NCI-H2196 treated with DMSO at 0.1 percent for 48 hours (cell line): ENCODE results near the gene GKAP1.
"Not testable (repeated sequence)": the region's sequence is repeated elsewhere in the genome, so short reads cannot be mapped to it uniquely, and the experiment has no call there.

Experiments
- DNase-seq: peaks from one replicate; lab custom pipeline; 2025; ENCODE audit not compliant: unreplicated experiment; lab: John Stamatoyannopoulos, UW

The GKAP1 gene

DNA sequence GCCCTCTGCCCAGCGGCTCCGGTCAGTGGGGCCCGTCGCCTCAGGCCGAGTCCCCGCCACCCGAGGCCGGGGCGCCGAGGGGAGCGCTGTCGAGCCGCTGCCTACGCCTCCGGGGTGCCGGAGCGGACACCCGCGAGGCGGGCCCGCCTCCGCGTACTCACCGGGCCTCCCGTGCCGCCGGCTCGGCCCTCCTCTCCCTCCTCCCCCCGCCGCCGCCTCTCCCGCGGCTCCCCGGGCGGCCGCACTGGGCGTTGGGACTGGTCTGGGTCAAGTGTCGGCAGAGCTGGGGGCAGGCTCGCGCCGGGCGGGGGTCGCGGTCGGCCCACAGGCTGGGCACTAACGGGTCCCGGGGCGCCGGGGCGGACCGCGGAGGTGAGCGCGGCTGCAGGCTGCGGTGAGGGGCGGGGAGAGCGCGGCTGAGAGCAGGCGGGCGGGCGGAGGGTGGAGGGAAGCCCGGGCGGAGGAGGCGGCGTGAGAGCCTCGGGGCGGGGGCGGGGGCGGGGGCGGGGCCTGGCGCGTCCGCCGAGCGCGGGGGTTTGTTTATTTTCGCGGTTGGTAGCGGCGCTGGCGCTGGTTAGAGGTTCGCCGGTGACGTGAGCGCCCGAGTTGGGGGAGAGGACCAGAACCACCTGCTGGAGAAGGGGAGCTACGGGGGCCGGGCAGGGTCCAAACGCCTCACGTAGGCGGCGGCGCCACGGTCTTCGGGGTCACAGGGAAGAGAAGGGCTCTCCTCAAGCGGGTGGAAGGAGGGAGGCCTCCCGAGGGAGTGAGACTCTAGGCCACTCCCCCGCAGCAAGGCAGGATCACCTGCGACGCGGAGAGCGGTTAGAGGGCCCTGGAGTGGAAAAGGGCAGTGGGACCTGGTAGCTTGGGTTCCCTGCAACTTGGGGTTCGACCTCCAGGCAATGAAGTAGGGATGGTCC lies at the start of gene GKAP1:
Gene GKAP1 (minus strand): TSS at position 414 of the 923 bp plus-strand sequence. CDS start 11,252 bp downstream, outside the sequence.
- peak; percentile 58 for DNase-seq

DNA sequence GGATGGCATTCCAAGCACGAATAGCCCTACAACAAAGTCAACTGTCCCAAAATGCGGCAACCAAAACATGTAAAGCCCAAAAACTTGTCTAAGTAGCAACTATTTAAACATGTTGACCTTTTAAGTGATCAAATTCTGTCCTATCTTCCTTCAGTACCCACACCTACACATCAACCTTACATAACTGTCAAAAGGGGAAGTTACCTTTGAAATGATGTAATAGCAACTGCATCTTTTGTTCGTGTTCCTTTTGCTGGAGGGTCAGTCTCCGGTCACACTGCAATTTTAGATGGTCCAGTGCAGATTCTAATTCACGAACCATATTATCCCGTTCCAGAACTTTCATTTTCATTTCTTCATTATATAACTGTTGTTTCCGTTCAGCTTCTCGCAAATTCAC lies 32.3 kb upstream of the GKAP1 start:
- not testable (repeated sequence) for DNase-seq

- DNase-seq: not testable (repeated sequence)
Measured at GRCh38 chr9:83837070-83837643, 19.6 kb upstream of the GKAP1 start.

- not testable (repeated sequence) for DNase-seq
Measured at GRCh38 chr9:83830426-83831071, 13.0 kb upstream of the GKAP1 start.

DNA sequence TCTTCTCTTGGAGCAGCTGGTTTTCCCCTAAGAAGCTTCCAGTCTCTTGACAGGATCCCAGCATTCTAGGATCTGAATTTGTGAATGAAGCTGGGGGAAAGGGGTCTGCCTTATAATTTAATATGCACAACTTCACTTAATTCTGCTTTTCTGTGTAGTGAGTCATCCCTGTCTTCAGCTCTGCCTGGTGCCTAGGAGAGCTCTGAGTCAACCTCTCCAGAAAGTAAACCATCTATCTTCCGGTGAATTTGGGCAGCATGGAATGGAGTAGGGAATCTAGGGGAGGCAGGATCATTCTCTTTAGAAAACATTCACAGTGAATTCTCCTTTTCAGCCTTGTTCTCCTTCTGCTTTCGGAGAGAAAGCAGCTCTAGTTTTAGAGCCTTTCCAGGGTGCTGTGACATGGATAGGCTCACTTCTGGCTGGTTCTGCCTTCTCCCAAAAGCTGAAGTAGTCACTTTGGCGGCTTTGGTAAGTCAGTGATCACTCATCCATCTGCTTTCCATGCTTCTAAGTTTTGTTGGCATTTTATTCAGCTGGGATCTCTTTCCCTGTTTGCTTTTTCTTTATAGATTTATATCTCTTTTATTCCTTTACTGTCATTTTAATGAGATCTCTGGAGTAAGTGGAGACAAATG lies 7.5 kb upstream of the GKAP1 start:
- DNase-seq: not testable (repeated sequence)

GRCh38 chr9:83817011-83817355 lies 586 bp downstream of the GKAP1 start:
- not testable (repeated sequence) for DNase-seq

DNA sequence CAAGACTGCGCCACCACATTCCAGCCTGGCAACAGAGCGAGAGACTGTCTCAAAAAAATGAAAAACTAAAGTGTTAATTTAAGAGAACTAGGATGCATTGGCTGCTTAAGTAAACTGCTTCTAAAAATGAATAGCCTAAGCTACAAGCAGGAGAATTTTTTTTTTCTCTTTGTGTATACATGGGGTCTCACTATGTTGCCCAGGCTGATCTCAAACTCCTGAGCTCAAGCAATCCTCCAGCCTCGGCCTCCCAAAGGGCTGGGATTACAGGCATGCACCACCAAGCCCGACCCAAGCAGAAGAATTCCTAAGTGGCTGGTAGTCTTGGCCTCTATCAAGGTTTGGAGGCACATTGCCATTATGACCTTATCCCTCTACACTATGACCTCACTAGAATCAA lies 2.4 kb downstream of the GKAP1 start:
- not testable (repeated sequence) for DNase-seq

GRCh38 chr9:83809213-83809612 lies 8.4 kb downstream of the GKAP1 start:
- not testable (repeated sequence) for DNase-seq

- not testable (repeated sequence) for DNase-seq
Measured at GRCh38 chr9:83804454-83804853, 13.1 kb downstream of the GKAP1 start.

- not testable (repeated sequence) for DNase-seq
Measured at GRCh38 chr9:83803941-83804340, 13.6 kb downstream of the GKAP1 start.

GRCh38 chr9:83800236-83801033 lies 17.1 kb downstream of the GKAP1 start:
- DNase-seq: no peak

- no peak for DNase-seq
Measured at GRCh38 chr9:83794051-83794450, 23.5 kb downstream of the GKAP1 start.

DNA sequence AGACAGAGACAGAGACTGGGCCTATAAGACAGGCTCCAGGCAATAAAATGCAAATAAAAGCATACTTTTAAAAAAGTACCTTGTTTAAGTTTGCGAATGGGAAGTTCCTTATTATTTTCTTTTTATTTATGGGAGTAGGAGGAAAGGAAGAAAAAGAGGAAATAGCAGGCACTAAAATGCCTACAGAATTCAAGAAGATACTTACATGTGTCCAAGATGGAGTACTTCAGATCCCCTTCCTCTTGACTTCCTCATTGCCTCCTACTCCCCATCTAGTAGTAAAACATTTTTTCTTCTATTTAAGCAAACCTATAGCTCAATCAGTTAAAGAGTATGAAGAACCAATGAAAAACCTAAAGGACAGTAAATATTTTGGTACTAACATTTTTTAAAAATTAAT lies 24.8 kb downstream of the GKAP1 start:
- DNase-seq: no peak

GRCh38 chr9:83778164-83778563 lies 39.4 kb downstream of the GKAP1 start:
- DNase-seq: no peak

GRCh38 chr9:83775932-83776331 lies 41.6 kb downstream of the GKAP1 start:
- no peak for DNase-seq

DNA sequence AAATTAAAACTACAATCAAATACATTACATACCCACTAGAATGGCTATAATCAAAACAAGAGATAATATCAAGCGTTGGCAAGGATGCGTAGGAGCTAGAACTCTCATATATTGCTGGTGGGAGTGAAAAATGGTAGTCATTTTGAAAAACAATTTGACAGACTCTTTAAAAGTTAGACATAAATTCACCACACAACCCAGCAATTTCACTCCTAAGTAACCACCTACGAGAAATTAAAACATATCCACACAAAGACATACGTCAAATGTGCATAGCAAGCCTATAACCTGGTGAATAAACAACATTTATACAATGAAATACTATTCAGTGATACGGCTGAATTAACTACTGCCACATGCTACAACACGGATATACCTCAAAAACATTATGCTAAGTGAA lies 44.7 kb downstream of the GKAP1 start:
- no peak for DNase-seq

DNA sequence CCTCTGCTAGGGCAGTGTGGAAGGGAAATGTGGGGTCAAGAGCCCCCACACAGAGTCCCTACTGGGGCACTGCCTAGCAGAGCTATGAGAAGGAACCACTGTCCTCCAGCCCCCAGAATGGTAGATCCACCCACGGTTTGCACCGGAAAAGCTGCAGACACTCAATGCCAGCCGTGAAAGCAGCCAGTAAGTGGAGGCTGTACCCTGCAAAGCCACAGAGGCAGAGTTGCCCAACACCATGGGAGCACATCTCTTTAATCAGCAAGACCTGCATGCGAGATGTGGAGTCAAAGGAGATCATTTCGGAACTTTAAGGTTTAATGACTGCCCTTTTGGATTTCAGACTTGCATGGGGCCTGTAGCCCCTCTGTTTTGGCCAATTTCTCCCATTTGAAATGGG lies 52.2 kb downstream of the GKAP1 start:
- DNase-seq: no peak

DNA sequence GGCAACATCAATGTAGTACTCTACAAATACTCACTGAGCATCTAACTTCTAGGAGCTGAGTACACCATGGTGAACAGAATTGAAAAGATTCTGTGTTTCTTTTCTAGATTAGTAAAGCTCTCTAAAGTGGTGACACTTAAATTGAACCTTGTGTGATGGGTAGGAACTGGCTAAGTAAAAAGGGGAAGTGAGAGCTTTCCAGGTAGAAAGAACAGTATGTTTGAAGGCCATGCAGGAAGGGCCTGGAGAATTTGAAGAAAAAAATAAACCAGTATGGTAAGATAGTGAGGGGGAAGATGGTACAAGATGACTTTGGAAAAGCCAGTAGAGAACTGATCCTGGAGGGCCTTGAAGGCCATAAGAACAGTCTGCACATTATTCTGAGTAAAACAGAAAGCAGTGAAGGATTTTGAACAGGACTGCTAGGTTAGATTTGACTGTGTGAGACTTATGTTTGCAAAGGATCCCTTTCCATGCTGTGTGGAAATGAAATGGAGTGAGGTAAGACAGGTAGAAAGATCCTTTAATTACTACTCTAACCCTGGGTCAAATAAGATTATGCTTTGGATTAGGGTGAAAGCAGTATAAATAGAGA lies 63.1 kb downstream of the GKAP1 start:
- no peak for DNase-seq

- no peak for DNase-seq
Measured at GRCh38 chr9:83749706-83750105, 67.9 kb downstream of the GKAP1 start.

DNA sequence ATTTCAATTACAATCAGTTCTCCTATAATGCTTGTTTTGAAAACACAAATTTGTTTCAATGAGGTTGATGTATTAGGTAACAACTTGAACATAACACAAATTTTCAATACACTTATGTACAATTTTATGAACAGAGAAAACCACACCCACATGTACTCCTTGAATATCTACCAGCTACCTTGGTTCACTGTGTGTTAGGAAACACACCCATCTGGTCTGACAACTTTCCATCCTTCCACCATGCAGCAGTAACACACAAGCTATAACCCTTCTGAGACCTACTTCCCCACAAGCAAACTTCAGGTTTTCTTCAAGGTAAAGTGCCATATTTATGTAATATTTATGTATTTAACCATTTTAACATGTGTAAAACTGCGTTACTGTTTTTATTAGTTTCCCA lies 73.4 kb downstream of the GKAP1 start:
- DNase-seq: no peak
